ENCODE data around the gene PCDHA4.
"Not testable (repeated sequence)": the region's sequence is repeated elsewhere in the genome, so short reads cannot be mapped to it uniquely, and the experiment has no call there.

PCDHA4 gene

GRCh38 chr5:140806834-140807775 lies at the start of gene PCDHA4:
PCDHA4 (plus strand) TSS chr5:140807068.
- peak in 1 of 2 donors; percentile 39 for DNase-seq

- DNase-seq: no peak
These were observed 42.5 kb upstream of the PCDHA4 start for GRCh38 chr5:140764177-140764973.

- no peak for DNase-seq
These were observed 39.4 kb upstream of the PCDHA4 start for GRCh38 chr5:140767444-140767843.

GRCh38 chr5:140780512-140780911 lies 26.4 kb upstream of the PCDHA4 start:
- no peak for DNase-seq

- DNase-seq: no peak
These were observed 20.8 kb upstream of the PCDHA4 start, which contains the start of gene PCDHA1 for GRCh38 chr5:140785905-140786686. PCDHA1 (plus strand) TSS chr5:140786140.

GRCh38 chr5:140787422-140787821 lies 19.4 kb upstream of the PCDHA4 start:
- not testable (repeated sequence) for DNase-seq

- DNase-seq: not testable (repeated sequence)
These were observed 18.9 kb upstream of the PCDHA4 start for GRCh38 chr5:140787849-140788504.

GRCh38 chr5:140791089-140791488 lies 15.8 kb upstream of the PCDHA4 start:
- DNase-seq: no peak

- DNase-seq: no peak
These were observed 12.1 kb upstream of the PCDHA4 start, which contains the start of gene PCDHA2 for GRCh38 chr5:140794595-140795258. PCDHA2 (plus strand) TSS chr5:140794852.

- no peak for DNase-seq
These were observed 11.6 kb upstream of the PCDHA4 start for GRCh38 chr5:140795259-140795641.

GRCh38 chr5:140796072-140796717 lies 10.7 kb upstream of the PCDHA4 start:
- not testable (repeated sequence) for DNase-seq

GRCh38 chr5:140796718-140797095 lies 10.2 kb upstream of the PCDHA4 start:
- no peak for DNase-seq

GRCh38 chr5:140800816-140801493 lies 5.9 kb upstream of the PCDHA4 start, which contains the start of gene PCDHA3:
PCDHA3 (plus strand) TSS chr5:140801057.
- no peak for DNase-seq

GRCh38 chr5:140801494-140801841 lies 5.4 kb upstream of the PCDHA4 start:
- no peak for DNase-seq

- not testable (repeated sequence) for DNase-seq
These were observed 4.5 kb upstream of the PCDHA4 start for GRCh38 chr5:140802381-140802780.

- DNase-seq: no peak
These were observed 4.0 kb upstream of the PCDHA4 start for GRCh38 chr5:140802781-140803271.

- DNase-seq: not testable (repeated sequence)
These were observed 1.5 kb downstream of the PCDHA4 start for GRCh38 chr5:140808241-140808888.

- DNase-seq: no peak
These were observed 2.0 kb downstream of the PCDHA4 start for GRCh38 chr5:140808889-140809291.

GRCh38 chr5:140821375-140822280 lies 14.8 kb downstream of the PCDHA4 start, which contains the start of gene PCDHA5:
PCDHA5 (plus strand) TSS chr5:140821613.
- DNase-seq: peak in 1 of 2 donors; percentile 58

Data from stimulated activated CD4-positive, alpha-beta T cell treated with anti-CD3 and anti-CD28 coated beads, Interleukin-2, amount 100 ng/mL, for 24 hours (primary cell).